Smooth muscle cell (in vitro differentiated cells): ENCODE measurements around the gene ARHGEF11. TPM values are rescaled to one million over a fixed set of nuclear protein-coding genes. Genes with fewer than 3 reads are reported as not detected.

Experiments used
- microRNA counts: library from miRNA; unstranded; fragments of <30 nt; microRNA quantifications from one replicate; lab custom pipeline; 2016
- microRNA-seq: library from miRNA; unstranded; fragments of <30 nt; microRNA quantifications from one replicate; pipeline ENCODE4, GENCODE V29; 2016; ENCODE audit warnings: borderline number of aligned reads
- polyA plus RNA-seq: library from polyadenylated mRNA; unstranded; fragments of >200 nt; fragmentation: Nextera tagmentation; extraction: Ambion mirVana; gene quantifications from 2 replicates; pipeline ENCODE4 v1.2.1, GENCODE V29; 2016
- small RNA-seq: library from RNA; depleted of rRNA; stranded (forward); fragments of <200 nt; gene quantifications from one replicate; pipeline ENCODE3, GENCODE V24; 2014
- total RNA-seq: library from RNA; depleted of rRNA; stranded (reverse); fragments of >200 nt; gene quantifications from 2 replicates; pipeline ENCODE4 v1.2.3, GENCODE V29; 2014

The ARHGEF11 gene
- total and polyA plus RNA-seq, 2 experiments from 2014 or later = 15.1 to 20.1 TPM

MicroRNAs encoded within 50 kb of the gene (microRNA counts, 767-probe panel; counts per million panel counts)
- microRNA hsa-miR-765 (lab: Ali Mortazavi, UCI) = 183 counts per million

Small RNAs within 50 kb of the gene (microRNA-seq; reads per million reads assigned to microRNA genes)
- 3.5 reads per million for gene MIR765

Small RNAs within 50 kb of the gene (small RNA-seq; reads per million reads assigned to genes)
- not detected for gene MIR765
- gene RN7SL612P = not detected

Other genes starting within 250 kb of the ARHGEF11 start
- gene SH2D2A, start 228.9 kb downstream of the ARHGEF11 start, total RNA-seq = 10.2 and 14.4 TPM in 2 replicates
- 36.9 and 38.2 TPM in 2 replicates for gene SH2D2A, start 228.9 kb downstream of the ARHGEF11 start, polyA plus RNA-seq
- gene INSRR, start 186.6 kb downstream of the ARHGEF11 start, total RNA-seq = 0.09 and 0.36 TPM in 2 replicates
- gene INSRR, start 186.6 kb downstream of the ARHGEF11 start, polyA plus RNA-seq = 0.45 and 0.67 TPM in 2 replicates
- gene NTRK1, start 184.9 kb downstream of the ARHGEF11 start, total RNA-seq = 0.85 and 1.2 TPM in 2 replicates
- 3.6 and 5.3 TPM in 2 replicates for gene NTRK1, start 184.9 kb downstream of the ARHGEF11 start, polyA plus RNA-seq
- 2.3 and 2.7 TPM in 2 replicates for gene PEAR1, start 152.0 kb downstream of the ARHGEF11 start, total RNA-seq
- gene PEAR1, start 152.0 kb downstream of the ARHGEF11 start, polyA plus RNA-seq = 3.7 and 4.4 TPM in 2 replicates
- gene LRRC71, start 125.1 kb downstream of the ARHGEF11 start, total RNA-seq = not detected in 2 replicates
- gene LRRC71, start 125.1 kb downstream of the ARHGEF11 start, polyA plus RNA-seq = 0.33 TPM in 1 of 2 replicates, not detected in the other
- gene ETV3L, start 54.1 kb upstream of the ARHGEF11 start, total RNA-seq = 0.31 TPM in 1 of 2 replicates, not detected in the other
- 0.15 TPM in 1 of 2 replicates, not detected in the other for gene ETV3L, start 54.1 kb upstream of the ARHGEF11 start, polyA plus RNA-seq
- gene ETV3, start 92.7 kb upstream of the ARHGEF11 start, total RNA-seq = 33.2 and 46.7 TPM in 2 replicates
- 11.4 and 15.4 TPM in 2 replicates for gene ETV3, start 92.7 kb upstream of the ARHGEF11 start, polyA plus RNA-seq